Skin epidermis (tissue), 12 donors: ENCODE measurements around the gene PXMP2.

Experiments
- H3K27ac ChIP-seq, 21 experiments: fragments of 200-600 bp; sonication (generic) in 11 of 21; one replicate each; pipeline ENCODE4 v1.5.0; 2020; ENCODE audit warnings: mild to moderate bottlenecking in 3 of 21, inconsistent platforms in 2 of 21, moderate library complexity in 2 of 21
- H3K4me3 ChIP-seq, 7 experiments: fragments of 200-600 bp; sonication (generic) in 2 of 7; one replicate each; pipeline ENCODE4 v1.5.0; 2020; ENCODE audit warnings: inconsistent platforms in 2 of 7, mild to moderate bottlenecking in 2 of 7, moderate library complexity in 1 of 7

PXMP2 gene

DNA sequence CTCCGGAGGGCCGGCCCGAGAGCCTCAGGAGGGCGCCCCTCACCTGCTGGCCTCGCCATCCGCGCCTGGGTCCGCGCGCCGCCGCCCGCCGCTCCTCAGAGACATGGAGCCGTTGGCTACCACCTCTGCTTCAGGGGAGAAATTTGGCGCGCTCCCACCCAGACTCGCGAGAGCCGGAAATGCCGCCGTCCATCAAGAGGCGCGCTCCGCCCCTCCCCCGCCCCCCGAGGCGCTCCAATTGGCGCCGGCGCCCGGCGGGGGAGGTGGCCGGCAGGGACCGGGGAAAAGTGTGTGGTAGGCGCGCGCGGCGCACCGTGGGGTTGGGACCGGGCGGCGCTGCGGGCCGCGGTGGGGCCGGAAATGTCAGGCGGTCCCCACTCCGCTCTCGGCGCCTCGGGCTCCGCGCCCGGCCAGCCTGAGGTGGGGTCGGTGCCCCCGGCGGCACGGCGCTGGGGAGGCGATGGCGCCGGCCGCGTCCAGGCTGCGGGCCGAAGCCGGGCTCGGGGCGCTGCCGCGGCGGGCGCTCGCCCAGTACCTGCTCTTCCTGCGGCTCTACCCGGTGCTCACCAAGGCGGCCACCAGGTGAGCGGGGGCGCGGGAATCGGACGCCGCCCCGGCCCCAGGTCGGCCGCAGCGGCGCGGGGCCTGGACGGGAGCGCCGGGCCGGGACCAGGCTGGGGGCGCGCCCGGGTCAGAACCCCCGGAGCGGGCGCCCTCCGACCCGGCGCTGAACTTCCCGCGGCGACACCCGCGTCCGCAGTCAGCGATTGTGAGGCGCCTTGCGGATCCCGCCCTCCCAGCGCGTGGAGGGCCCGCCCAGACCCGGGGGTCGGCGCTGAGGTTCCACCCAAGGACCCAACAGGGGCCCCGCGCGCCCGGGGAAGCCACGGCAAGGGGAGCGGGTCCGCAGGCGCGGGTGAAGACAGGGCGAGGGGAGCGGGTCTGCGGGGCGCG, at the start of gene PXMP2, which contains the start of gene POLE:
TSS of gene PXMP2 (plus strand) at position 377 of the 954 bp plus-strand sequence. CDS start at position 461, 84 bp downstream.
TSS of gene POLE (minus strand) at position 132 of the 954 bp plus-strand sequence. CDS start at position 105, 27 bp downstream.
- H3K4me3 ChIP-seq, result peak within 1 kb of the TSS; percentile 63 to 96 (median 88)
- peak within 1 kb of the TSS in 20 of 21 experiments; percentile 26 to 90 (median 70) for H3K27ac ChIP-seq

DNA sequence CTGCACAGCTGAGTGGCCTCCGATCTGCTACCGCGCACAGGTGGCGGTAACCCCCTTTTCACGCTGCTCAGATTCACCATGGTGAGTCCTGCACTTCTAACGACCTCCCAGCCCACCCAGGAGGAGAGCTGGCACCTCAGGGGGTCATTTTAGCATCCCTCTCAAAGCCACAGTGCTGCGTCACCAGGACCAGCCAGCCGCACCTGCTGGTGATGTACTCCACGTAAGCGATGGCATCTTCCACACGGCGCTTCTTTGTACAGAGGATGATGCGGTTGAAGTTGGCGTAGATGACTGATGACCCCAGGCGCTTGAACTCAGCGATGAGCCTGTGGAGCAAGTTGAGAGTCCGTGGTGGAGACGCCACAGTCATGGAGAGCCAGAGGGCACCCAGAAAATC, 49.6 kb upstream of the PXMP2 start:
- Histone ChIP-seq H3K27ac (no peak overlapping the region), H3K4me3 (no peak overlapping the region)

DNA sequence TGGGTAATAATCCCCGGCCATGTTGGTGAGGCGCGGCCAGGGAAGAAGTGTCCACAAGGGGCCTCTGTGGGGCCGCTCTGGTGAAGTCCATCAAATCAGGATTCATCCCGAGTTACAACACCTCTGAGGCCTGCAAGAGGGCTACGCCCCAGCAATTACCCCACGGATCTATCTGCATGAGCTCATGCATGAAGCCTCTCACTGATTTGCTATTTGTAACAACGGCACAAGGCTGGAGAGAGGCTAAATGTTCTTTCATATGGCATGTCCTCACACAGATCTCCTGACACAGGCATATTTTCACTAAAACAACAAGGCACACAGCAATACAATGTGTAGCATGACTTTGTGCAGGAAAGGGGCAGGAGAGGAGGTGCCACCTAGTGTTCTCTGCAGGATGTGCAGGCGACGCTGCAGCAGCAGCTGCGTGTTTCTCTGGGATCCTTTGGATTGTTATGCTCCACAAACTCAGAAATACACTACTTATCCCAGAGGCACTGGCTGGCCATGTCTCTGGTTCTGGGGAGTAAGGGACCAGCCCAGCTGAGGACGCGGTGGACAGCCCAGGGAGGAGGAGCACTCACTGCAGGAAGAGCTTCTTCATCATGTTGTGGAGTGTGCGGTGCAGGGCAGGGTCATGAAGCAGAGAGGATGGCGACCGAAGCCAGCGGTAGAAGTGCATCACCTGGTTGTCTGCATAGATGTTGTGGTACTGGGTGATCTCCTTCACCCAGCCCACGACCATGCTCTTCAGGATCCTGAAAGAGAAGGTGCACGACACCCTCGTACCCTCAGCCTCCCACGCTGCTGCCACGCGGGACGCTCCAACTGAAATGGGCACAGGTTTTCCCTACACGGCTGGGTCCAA, 48.6 kb upstream of the PXMP2 start:
- H3K27ac ChIP-seq, result no peak overlapping the region
- no peak overlapping the region for H3K4me3 ChIP-seq

DNA sequence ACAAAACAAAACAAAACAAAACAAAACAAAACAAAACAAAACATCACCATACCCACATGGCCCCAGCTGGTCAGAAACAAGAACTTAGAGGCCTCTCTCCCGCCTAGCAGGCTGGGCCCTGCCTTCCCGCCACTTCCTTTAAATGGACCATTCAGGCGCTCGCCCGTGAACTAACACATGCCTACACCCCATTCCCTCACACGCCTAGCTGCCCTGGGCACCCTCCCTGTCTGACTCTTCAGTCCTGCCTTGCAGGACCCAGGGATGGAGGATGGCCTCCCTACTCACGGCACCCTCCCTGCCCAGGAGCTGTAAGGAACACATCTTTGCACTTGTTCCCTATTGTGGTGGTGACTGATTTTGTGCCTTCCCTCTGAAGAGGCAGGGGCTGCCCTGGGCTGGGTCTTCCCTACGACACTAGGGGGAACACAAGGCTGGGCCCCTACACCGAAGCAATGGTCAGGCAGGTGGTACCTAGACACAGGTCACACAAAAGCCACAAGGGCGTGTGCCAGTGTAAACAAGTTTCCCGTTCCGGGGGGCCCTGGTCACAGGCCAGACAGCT, 47.3 kb upstream of the PXMP2 start:
- no peak overlapping the region for H3K4me3 ChIP-seq

DNA sequence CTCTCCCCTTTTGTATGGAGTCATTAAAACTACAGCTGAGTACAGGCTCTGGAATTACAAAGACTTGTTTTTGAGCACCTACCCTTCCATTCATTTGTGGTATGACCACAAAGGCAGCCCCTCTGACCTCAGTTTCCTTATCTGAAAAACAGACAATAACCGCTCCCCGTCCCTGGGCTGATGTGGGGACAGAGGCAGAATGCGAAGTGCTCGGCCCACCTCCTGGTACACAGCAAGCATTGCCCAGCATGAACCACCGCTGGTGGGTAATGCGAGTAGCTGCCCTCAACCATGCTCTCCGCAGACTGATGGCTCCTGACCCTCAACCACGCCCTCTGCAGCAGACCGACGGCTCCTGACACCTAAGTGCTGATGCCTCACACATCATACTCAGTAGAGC, 46.5 kb upstream of the PXMP2 start:
- H3K27ac ChIP-seq, result no peak overlapping the region
- H3K4me3 ChIP-seq, result no peak overlapping the region

More for the DNA sequence above, 47.3 kb upstream of the PXMP2 start:
- H3K27ac ChIP-seq, result no peak overlapping the region

DNA sequence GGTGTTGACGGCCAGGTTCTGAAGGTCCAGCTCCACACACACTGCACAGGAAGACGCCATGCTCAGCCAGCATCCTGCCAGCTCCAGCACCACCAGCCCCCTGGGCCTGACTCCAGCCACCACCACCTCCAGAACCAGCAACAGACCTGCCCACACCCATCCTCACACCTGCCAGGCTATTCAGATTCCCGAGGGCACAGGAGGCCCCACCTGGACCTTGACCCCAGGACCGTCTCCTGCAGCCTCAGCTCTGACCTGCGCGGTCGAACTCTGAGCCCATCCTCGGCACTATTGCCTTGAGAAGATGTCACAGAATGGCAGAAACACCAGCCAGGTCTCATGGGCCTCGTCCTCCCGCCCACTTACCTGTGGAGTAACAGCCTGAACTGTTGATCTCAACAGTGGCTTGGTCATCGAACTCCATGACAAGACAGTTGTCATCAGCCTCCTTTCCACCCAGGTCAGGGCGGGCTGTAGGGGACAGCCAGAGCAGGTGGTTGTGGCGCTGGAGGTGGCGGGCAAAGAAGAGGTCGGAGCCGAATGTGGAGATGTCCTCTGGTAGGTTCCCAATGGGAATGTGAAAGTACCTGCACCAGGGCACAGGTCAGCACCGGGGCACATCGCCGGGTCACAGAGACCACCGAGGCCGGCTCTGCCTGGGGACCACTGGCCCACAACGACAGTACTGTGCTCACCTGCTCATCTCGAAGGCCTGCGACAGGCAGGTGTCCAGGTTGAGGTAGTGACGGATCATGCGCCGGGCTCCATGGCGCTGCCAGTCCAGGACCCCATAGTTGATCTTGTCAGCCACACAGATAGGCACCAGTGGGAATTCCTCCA, 45.4 kb upstream of the PXMP2 start:
- Histone ChIP-seq H3K27ac (no peak overlapping the region), H3K4me3 (no peak overlapping the region)

DNA sequence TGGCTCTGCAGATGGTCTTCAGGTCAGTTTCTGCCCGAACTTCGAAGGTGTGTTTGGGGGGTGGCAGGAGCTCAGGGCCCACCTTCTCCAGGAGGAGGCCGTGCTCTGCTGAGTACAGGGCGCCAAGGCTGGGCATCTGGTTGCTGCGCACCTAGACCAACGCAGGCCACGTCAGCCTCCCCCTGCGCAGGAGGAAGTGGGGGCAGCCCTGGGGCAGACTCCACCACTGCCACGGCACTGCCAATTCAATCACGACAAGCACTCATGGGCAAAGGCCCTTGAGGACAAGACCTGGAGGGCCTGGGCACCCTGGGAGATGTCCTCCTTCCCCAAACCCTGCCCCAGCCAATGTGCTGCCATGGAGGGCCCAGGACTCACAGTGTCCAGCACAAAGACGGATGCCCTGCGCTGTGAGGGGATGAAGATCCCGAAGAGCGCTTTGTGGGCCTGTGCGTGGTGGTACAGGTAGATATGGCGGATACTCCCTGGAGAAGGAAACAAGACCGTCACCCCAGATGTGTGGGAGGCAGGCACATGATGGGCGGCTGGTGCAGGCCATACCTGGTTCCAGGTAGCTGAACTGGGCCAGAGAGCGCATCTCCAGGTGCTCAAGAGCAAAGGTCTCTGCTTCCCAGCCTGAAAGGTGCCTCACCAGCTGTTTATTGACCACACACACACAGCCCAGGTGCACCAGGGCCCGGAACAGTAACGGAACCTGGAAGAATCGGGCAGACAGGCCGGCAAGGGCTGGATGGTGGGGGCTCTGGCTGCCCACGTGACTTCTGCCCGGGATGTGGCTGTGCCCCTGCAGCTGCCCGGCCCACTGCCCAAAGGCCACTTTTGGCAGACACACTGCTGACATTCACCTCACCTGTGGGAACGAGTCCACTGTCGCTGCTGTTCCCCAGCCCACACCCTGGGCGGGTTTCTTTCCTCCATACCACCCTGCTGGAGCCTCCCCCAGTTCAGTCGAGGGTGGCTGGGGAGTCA, 44.2 kb upstream of the PXMP2 start:
- no peak overlapping the region for H3K4me3 ChIP-seq
- H3K27ac ChIP-seq, result no peak overlapping the region

DNA sequence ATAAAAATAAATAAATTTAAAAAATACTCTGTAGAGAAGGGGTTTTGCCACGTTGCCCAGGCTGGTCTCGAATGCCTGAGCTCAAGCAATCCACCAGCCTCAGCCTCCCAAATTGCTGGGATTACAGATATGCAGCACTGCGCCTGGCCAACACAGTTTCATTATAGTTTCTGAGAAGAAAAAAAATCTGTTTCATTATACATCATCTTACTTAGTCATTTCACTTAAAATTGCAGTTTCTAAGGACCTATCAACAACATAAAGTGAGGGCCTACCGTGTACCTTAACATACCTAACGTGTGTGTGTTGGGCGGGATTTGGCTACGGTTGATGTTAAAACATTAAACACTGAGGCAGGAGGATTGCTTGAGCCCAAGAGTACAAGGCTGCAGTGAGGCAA, 40.5 kb upstream of the PXMP2 start:
- H3K4me3 ChIP-seq, result no peak overlapping the region
- no peak overlapping the region for H3K27ac ChIP-seq

DNA sequence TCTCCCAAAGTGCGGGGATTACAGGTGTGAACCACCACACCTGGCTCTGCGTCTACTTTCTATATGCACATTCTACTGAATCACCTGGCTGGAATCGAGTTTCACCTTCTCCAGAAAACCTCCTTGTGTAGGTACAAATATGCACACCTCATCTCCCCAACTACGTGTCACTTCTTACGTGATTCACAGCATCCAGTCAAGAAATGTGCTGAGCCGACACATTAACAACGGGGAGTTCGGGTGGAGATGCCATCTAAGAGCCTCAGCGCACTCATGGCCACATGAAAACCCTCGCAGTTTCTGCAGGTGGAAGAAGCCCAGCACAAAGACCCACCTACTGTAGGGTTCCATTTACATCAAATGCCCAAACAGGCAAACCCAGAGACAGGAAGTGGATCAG, 39.5 kb upstream of the PXMP2 start:
- H3K27ac ChIP-seq, result no peak overlapping the region
- no peak overlapping the region for H3K4me3 ChIP-seq

DNA sequence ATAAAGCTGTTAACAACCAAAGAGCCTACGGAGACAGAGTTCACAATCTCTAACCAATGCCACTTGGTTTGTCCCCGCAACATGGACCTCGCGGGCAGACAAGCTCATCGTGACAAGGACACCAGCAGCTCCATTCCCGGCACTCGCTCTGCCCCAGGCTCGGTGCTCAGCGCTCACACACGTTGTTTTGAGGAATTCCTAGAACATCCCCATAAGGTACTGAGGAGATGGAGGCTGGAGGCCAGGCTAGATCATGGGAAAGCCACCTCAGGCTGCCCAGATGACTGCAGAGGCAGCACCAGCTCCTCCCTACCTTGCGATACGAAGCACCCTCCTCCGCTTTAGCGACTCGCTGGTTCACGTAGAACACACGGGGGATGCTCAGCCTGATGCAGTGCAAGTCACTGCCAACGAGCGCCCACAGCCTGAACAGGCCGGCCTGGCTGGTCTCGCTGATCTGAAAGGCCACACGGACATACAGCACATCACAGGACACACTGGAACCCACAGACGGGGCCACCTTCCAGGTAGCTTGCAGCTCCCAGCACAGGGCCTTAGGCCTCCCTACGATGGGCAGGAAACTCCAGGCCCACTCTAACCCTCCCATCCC, 38.7 kb upstream of the PXMP2 start:
- Histone ChIP-seq H3K27ac (no peak overlapping the region), H3K4me3 (no peak overlapping the region)

DNA sequence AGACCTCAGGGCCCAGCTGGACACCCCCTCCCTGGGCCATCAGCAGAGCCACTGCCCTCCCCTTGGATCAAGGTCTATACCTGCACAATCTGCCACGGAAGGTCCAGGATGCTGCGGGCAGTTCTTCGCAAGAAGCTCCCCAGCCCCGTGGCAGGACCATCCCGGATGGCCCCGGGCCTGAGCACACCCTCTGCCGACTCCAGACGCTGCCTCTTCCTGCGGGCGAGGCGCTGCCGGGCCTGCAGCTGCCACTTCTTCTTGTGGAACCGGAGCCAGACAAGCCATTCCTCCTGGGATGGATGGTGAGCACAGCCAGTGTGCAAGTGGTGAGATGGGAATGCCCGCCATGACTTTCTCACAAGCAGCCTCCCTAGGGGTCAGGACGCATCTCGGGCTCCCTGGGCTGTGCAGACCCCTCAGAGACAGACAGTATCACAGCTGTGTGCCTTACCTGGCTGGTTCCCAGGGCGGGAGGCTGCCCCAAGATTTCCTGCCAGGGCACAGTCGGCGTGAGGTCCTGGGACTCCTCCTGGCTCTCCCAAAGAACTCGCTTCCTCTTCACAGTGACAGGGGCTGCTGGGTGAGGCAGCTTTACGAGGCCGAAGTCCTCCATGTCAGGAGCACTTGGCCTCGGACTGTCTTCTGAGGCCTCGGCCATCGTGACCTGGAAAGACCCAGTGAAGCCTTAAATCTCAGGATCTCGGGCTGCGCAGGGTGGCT, 38.0 kb upstream of the PXMP2 start:
- Histone ChIP-seq H3K27ac (no peak overlapping the region), H3K4me3 (no peak overlapping the region)

DNA sequence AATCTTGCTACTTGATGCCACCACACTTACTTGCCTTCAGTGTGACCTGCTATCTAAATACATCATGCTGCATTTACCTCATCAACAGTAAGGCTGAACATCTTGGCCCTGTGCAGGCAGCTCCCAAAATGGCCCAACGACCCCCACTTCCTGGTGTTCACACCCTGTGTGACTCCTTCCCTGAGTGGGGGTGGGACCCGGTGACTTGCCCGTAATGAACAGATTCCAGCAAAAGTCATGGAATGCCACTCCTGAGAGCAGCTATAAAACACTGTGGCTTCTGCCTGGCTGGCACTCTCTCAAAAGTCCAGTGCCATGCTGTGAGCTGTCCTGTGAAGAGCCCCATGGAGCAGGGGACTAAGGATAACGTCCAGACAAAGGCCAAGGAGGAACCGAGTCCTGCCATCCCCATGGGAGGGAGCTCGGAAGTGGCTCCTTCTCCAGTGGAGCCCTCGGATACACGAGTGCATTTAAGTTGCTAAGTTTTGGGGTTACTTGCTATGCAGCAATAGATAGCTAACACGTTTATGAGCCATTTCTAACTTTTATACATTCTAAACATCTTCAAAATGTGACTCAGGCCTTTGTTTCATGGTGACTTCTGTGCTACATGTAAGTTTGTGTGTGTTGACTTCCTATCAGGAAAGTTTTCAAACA, 35.8 kb upstream of the PXMP2 start:
- H3K27ac ChIP-seq, result no peak overlapping the region
- no peak overlapping the region for H3K4me3 ChIP-seq

DNA sequence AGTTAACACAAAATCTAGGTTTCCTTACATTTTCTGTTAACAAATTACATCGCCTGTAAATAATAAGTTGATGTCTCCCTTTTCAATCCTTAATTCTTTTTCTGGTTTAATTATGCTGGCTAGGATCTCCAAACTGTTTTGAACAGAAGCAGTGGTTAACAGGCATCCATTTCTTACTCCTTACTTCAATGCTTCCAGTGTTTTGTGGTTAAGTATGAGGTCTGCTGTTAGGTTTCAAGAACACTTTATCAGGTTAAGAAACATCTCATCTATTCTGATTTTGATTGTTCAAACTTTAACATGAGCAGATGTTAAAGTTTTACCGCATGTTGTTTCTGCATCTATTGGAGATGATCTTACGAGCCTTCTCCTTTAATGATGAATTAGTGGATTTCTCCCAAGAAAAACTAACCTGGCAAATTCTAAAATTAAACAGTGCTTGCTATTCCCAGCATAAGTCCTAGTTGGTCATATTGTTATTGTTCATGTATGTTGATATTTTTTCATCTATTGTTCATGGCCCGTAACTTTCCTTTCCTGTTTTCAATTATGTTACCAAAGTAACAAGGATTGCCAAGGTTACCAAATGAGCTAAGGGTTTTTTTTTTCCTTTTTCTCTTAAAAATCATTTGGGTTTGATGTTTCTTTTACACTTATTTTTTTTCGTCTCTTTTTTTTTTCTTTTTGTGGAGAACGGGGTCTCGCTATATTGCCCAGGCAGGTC, 33.7 kb upstream of the PXMP2 start:
- Histone ChIP-seq H3K4me3 (no peak overlapping the region), H3K27ac (no peak overlapping the region)

DNA sequence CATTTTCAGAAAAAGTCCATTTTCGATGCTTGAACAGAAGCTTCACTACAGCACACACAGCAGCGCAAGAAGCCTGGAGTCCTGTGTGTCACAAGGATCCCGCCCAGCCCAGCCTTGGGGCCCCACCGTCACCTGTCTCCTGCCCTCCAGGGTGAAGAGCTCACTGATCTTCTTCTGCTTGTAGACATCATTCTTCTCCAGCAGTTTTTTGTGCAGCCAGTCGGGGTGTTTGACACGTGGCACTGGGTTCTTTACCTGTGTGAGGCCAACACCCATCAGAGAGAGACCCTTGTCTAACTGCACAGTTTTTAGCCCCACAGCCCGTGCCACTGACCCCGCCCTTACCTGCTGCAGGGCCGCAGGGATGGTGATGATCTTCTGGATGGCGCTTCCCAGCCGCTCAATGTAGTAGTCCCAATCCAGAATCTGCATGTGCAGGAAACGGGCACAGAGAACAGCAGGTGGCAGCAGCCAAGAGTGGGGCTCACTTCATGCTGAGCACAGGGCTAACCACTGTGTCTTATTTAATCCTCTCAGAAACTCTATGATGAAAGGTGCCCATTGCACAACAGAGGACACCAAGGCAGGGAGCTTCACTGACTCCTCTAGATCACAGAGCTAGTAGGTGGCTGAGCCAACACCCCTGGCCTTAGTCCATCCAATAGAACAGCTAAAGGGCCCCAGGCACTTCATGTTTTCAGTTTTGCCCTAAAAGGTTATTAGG, 30.2 kb upstream of the PXMP2 start:
- no peak overlapping the region for H3K4me3 ChIP-seq
- H3K27ac ChIP-seq, result no peak overlapping the region

DNA sequence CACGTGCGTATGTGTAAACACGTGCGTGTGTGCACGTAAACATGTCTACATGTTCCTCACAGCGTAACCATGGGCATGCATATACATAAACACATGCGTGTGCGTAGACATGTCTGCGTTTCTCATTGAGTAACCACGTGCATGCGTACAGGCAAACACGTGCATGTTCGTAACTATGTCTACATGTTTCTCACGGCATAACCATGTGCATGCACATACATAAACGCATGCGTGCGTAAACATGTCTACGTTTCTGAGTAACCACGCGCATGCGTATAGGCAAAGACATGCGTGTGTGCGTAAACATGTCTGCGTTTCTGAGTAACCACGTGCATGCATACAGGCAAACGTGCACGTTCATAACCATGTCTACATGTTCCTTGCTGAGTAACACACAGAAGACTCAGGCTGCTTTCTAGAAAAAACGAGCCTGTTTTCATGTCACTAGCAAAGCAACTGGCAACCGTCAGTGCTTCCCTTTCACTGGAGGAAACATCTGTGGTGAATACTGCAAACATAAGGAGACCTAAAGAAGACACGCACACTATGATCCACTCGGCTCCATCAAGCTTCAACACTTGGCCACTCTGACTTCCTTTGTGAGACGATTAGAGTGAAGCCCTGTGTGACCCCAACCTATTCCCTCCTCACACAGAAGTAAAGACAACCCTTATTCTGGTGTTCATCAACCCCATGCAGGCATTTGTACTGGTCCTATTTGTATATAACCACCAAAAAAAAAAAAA, 29.1 kb upstream of the PXMP2 start:
- H3K27ac ChIP-seq, result no peak overlapping the region
- no peak overlapping the region for H3K4me3 ChIP-seq
